Activated CD8-positive, alpha-beta memory T cell treated with anti-CD3 and anti-CD28 coated beads, Interleukin-2, amount 50 U/mL, for 1 hour (primary cell): ENCODE data around the gene SARM1.

Experiments used
- DNase-seq: peaks from one replicate; pipeline ENCODE4 v3.0.0-alpha.2; 2020; ENCODE audit errors: extremely low read depth

The SARM1 gene

DNA sequence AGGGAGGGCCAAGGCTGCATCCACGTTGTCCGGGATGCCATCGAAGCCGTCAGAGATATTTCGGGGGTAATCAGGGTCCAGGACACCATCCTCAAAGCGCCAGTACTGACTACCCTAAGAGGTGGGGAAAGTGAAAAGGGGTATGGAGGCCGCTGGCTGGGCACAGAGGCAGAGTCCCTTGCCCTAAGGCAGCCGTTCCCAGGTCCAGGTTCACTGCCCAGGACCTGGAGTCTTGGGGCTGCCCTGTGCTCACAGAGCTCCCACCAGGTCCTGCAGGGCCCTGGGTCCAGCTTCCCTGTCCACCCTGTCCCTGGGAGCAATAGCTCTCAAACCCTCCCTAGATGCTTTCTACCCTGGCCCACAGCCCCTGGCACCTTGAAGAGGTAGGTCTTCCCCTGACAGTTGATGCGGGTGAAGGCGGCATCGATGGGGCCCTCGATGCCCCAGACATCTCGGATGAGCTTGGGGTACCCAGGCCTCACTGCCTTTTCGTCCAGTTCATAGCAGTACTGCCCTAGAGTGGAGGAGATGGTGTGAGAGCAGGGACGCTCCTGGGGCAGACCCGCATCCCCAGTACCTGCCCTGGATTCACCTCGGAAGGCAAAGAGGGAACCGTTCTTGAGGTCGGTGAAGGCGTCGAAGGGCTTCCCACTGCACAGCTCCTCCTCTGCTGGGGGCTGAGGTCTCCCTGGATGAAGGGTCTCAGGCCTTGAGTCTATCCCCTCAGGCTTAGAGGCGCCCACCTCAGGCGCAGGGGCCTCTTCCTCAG is 2.4 kb upstream of the SARM1 start:
- no peak for DNase-seq

DNA sequence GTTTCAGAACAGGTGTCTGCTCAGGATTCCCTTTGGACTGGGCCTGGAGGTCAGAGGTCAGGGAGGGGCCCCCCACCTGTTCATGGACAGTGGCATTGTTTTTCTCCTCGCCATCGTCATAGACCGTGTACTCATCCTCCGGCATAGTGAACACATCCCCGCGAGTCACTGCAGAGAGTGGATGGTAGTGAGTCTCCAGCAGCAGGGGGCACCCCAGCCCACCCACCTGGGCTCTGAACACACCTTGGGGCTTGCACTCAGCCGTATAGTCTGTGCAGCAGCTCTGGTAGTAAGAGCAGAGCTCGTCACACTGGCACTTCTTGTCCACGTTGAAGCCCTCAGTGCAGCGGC is 1.8 kb upstream of the SARM1 start:
- DNase-seq: no peak

DNA sequence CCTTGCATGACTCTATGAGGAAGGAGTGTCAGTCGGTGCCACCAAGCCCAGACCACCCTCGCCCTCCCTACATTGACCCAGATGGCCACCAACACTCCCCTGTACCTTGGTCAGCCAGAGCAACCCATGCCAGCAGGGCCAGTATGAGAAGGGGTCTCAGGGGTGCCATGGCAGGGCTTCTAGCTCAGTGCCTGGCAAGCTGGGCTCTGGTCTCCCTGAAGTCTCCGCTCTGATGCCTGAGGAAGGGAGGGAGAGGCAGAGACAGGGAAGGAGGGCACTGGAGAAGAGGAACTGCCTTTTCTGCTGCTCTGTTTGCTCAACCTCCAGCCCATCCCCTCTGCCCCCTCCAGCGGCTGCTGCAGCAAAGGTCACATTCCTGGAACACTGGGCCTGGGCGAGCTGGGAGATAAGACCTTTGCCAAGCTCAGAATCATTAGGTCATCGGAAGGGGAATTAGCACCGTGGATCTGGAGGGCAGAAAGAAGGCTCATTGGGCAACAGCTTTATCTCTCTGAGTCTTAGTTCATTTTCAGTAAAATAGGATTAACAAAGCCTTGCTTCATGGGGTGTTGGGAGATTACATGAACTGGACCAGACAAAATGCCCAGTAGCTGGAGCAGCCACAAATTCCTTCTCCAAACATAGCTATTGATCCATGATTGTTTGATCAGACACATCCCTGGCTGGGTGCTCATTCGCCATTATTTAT is 1.3 kb upstream of the SARM1 start, which contains the start of gene VTN:
Gene VTN (minus strand): TSS at position 273 of the 709 bp plus-strand sequence. CDS start 104 bp downstream, at position 169.
- no peak for DNase-seq

DNA sequence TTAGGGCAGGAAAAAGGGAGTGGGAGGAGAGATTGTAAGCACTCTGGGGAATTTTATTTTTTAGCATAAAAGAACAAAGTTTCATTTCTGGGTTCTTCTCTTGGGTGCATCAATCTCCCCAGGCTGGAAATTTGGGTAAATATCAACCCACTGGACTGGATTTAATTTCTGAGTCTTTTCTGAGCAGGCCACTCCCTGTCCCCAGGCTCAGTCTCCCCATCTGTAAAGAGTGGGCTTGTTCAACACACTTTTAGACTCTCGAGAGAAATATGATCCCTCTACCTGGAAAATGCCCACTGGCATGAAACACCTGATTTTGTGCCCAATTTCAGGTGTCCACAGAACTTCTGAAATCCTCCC is 770 bp upstream of the SARM1 start:
- no peak for DNase-seq

DNA sequence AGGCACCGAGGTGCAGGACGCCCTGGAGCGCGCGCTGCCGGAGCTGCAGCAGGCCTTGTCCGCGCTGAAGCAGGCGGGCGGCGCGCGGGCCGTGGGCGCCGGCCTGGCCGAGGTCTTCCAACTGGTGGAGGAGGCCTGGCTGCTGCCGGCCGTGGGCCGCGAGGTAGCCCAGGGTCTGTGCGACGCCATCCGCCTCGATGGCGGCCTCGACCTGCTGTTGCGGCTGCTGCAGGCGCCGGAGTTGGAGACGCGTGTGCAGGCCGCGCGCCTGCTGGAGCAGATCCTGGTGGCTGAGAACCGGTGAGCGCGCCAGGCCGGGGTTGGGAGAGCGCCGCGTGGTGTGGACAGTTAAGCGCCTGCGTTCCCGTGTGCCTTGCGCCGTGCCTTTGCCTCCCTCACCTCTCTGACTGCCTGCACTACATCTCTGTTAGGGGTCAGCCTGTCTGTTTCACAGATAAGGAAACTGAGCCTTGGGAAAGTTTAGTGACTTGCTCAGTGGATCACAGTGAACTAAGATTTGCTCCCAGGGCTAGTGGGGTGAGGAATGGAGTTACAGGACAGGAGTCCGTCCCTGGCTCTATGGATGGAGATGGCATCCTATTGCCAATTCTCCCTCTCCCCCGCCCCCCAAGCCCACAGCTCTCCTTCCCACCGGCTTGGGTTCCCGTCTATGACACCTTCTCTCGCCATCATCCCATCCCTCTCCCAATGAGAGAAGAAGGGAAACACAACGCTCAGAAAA is 880 bp downstream of the SARM1 start:
- no peak for DNase-seq

DNA sequence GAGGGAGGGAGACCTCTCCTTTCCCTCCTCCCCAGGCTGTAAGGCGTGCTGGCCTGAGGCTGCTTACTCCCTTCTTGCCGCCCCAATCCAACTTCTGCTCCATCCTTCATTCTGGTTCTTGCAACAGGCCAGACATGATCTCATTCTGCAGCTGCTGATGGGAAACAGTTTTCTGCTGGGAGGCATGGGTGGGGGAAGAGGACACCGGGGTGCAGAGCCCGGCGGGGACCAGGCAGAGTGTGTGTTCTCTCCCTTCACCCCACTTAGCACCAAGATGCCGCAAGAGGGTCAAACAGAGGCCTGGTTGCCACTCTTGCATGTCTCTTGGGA is 1.4 kb downstream of the SARM1 start:
- DNase-seq: no peak

DNA sequence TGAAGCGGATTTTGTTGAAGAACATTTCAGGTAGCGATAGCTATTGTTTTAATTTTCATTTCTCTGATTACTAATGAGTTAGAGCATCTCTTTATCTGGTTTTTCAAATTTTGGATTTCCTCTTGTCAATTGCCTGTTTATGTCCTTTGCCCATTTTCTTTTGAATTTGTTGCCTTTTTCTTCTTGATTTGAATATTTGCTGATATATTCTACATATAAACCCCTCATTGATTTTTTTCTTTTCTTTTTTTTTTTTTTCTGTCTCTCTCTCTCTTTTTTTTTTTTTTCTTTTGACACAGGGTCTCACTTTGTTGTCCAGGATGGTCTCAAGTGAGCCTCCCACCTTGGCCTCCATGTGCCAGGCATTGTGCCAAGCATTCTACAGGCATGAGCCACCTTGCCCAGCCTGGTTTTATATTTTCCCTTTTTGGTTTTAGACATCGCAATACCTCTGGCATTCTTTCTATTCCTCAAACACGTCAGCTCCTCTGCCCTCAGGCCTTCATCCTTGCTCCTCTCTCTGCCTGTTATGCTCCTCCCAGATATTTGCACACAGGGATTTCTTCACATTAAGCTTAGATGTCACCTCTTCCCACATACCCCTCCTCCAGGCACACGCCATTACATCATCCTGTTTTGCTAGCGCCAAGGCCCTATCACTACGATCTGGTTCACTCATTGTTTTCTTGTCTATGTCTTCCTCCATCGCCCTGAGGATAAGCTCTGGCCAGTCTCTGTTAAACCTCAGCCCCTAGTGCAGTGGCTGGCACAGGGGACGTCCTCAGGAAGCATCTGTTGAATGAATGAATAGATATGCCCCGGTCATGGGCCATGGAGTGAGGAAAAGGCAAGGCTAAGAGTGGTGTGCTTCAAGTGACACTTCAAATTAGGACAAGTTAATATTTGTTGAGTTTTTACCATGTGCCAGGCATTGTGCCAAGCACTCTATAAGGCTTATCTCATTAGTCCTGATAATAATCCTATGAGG is 8.6 kb downstream of the SARM1 start:
- DNase-seq: no peak

DNA sequence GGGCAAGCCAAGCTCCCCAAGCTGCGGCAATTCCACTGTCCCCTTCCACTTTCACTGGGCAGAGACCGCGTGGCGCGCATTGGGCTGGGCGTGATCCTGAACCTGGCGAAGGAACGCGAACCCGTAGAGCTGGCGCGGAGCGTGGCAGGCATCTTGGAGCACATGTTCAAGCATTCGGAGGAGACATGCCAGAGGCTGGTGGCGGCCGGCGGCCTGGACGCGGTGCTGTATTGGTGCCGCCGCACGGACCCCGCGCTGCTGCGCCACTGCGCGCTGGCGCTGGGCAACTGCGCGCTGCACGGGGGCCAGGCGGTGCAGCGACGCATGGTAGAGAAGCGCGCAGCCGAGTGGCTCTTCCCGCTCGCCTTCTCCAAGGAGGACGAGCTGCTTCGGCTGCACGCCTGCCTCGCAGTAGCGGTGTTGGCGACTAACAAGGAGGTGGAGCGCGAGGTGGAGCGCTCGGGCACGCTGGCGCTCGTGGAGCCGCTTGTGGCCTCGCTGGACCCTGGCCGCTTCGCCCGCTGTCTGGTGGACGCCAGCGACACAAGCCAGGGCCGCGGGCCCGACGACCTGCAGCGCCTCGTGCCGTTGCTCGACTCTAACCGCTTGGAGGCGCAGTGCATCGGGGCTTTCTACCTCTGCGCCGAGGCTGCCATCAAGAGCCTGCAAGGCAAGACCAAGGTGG is 9.8 kb downstream of the SARM1 start:
- DNase-seq: no peak

DNA sequence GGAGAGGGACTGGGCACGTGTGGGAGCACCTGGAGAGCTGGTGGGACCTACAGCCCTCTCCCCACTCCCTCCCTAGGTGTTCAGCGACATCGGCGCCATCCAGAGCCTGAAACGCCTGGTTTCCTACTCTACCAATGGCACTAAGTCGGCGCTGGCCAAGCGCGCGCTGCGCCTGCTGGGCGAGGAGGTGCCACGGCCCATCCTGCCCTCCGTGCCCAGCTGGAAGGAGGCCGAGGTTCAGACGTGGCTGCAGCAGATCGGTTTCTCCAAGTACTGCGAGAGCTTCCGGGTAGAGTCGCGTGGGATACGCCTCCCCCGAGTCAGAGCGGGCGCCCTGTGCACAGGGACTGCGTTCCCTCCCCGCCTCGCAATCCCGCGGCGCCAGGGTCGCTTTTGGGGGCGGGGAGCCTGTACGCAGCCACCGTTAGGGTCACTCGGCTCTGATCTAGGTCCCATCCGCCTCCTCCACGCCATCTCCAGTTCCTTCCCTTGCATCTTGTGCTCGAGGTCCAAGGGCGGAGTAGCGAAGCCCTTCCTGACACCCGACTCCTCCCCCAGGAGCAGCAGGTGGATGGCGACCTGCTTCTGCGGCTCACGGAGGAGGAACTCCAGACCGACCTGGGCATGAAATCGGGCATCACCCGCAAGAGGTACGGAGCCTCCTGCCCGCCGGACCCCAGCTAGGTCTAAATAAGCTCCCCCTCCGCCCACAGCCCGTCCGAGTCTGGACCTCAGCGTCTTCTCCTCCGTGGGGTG is 13.0 kb downstream of the SARM1 start:
- no peak for DNase-seq

DNA sequence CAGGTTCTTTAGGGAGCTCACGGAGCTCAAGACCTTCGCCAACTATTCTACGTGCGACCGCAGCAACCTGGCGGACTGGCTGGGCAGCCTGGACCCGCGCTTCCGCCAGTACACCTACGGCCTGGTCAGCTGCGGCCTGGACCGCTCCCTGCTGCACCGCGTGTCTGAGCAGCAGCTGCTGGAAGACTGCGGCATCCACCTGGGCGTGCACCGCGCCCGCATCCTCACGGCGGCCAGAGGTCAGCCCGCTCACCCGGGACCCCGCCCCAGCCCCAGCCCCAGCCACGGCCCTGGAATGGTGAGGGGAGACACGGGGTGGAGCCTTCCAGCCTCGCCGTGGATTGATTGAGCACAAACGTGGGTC is 13.5 kb downstream of the SARM1 start:
- no peak for DNase-seq

DNA sequence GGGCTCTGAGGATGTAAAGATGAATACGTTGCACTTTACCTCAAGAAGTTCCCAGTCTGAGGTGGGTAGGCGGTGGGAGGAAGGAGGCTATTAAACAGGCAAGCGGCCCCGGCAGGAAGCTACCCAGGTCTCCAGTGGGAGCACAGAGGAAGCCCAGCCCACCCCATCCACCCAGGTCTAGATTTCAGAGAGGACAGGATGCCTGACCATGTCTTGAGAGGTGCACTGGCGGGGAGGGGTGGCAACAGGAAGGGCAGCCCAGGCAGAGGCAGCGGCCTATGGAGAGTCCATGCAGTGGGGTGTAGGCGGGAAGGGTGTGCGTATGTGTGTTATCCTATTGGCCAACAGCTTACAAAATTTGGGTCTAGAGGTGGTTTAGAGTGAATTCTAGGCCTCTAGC is 13.9 kb downstream of the SARM1 start:
- DNase-seq: no peak

DNA sequence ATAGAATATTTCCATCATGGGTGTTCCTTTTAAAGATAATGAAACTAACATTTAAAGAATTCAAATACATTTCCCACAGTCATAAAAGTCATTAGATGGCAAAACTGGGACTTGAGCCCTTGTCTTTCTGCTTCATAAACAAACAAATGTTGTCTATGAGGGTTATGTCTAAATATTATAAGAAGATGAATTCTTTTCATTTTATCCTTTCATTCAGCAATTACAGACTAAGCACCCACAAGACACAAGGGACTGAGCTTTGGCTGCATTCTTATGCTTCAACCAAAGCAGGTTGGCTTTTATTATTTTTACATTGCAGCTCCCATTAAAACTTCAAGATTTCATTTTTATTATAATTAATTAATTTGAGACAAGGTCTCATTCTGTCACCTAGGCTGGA is 14.9 kb downstream of the SARM1 start:
- no peak for DNase-seq

DNA sequence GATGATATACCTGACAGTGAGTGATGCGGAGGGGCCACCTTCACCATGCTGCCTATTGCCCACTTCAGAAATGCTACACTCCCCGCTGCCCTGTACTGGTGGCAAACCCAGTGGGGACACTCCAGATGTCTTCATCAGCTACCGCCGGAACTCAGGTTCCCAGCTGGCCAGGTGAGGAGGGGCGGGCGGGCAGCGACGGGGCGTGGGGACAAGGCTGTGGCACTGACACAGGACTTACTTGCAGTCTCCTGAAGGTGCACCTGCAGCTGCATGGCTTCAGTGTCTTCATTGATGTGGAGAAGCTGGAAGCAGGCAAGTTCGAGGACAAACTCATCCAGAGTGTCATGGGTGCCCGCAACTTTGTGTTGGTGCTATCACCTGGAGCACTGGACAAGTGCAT is 16.6 kb downstream of the SARM1 start:
- no peak for DNase-seq

DNA sequence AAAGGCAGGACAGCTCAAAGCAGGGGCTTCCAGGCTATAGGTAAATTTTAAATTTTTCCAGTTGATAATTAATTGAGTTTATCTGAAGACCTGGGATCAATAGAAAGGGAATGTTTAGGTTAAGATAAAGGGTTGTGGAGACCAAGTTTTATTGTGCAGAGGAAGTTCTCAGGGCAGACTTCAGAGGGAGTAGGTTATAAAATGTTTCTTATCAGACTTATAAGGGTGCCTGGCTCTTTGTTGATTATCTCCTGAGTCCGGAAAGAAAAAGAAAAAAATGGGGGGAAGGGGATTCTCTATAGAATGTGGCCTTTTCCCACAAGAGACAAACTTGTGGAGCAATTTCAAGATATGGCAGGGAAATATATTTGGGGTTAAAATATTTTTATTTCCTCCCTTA is 18.6 kb downstream of the SARM1 start:
- DNase-seq: no peak

DNA sequence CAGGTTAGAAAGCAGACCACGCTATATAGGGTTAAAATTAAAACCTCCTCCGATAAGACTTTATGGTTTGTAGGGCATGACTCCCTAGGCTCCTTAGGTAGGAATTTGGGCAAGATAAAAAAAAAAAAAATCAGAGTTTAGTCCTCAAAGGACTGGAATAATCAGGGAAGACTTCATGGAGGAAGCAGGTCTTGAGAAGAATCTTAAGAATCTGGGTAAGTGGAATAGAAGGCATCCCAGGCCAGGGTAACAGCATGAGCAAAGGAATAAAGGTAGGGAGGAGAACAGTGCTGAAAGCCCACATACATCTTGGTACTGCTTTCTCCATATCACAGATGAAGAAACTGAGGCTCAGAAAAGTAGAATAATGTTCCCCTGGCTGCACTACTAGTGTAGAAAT is 19.1 kb downstream of the SARM1 start:
- no peak for DNase-seq

DNA sequence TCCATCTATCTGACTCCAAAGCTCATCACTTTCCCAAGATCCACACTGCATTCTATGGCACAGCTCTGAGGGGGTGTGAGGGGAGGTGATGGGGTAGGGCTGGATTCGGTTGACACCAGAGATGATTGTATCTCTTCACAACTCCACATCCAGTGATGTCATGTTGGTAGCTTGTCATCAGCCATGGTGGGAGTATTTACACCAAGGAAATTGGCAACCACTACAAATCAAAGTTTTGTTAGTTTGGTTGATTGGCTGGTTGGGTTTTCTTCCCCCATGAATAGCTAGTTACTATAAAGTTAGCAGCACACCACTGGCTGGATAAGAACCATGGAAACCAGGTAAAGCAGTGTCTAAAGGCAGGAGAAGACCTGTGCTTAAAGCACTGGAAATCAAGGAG is 19.5 kb downstream of the SARM1 start:
- no peak for DNase-seq

DNA sequence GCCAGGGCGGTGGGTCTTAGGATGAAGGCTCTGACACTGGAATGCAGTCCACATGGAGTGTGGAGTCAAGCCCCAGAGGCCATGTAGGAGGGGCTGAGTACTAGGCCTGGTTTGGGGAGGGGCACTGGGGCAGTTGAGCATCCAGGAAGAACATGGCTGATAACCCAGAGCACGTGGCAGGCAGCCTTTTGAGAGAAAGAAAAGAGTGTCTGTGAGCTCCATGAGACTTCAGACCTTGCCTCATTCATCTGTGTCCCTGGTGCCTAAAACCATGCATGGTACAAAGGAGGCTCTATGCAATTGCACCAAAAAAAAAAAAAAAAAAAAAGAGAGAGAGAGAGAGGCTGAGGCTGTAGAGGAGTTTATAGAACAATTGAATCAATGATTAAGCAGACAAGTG is 19.9 kb downstream of the SARM1 start:
- no peak for DNase-seq

DNA sequence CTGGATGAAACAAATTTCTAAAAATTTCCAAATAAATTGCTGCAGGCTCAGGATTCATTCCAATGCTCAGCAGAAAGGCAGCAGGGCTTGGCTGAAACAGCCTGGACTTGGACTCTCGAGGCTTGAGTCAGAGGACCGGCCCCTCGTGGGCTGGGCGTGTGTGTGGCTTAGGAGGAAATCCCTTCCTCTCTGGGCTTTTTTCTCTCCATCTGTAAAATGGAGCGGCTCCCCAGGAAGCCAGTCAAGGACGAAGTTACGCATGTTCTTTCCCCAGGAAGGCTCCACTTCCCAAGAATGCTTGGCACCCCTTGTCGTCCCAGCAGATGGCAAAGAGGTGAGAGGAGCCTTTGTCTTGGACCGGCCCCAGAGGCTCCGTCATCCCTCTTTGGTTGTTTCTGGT is 21.0 kb downstream of the SARM1 start:
- no peak for DNase-seq

DNA sequence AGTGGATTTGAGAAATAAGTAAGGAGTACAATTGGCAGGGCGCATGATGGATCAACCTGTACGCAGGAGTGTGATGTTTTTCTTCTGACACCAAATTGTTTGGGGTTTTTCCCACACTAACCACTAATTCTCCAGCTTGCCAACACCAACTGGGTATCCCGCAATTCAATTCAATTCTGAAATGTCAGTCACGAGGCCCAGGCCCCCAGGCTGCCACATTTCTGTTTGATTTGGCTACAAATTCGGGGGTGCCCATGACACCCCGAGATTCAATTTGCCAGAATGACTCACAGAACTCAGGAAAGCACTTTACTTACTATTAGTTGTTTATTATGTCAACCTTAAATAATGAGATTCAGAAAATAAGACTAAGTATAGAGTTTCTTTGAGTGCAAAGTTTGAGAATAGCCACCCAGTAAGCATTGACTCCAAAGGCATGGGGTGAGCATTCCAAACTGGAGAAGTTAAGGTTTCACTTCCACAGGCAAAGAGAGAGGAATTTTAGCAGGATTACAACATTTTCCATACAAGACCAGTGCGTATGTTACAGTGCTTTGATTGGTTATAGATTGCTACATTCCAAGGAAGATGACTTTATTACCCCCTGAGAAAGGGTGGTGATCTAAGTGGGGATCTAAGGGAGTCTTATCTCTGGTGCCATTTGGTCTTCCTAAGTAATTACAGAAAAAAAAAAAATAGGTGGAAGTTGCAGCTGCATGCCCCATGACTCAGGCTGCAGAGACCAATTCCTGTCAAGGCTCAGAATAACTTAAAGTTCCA is 23.0 kb downstream of the SARM1 start:
- no peak for DNase-seq

DNA sequence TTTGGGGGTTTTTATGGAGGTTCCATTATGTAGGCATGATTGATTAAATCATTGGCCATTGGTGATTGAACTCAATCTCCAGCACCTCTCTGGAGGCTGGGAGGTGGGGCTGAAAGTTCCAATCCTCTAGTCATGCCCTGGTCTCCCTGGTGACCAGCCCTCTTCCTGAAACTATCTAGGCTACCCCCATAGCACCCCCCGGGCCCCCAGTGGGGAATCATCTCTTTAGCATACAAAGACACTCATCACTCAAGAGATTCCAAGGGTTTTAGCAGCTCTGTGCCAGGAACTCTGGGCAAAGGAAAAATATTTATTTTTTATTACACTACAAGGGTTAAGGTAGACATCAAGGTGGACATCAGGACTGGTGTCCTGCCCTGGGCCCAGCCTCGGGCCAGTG is 23.9 kb downstream of the SARM1 start:
- DNase-seq: no peak
